IMR-90 (cell line): ENCODE data around the gene RASL11B. TPM values are rescaled to one million over a fixed set of nuclear protein-coding genes. Genes with fewer than 3 reads are reported as not detected.

Experiments used
- ATAC-seq: fragments of 200-7000 bp; cut with Tn5 transposase; 2 replicates; pipeline ENCODE4 v1.9.1; 2020; ENCODE audit warnings: low read depth, mild to moderate bottlenecking, moderate library complexity
- BruUV-seq: library from RNA; stranded (reverse); fragments of 400-500 nt; replicated peaks from 2 replicates; lab custom pipeline; 2021; lab: Mats Ljungman, UMichigan
- CTCF ChIA-PET: fragments of 300-600 bp; formaldehyde crosslinking; extraction: SDS; loops from one replicate; lab custom pipeline; 2021; ENCODE audit warnings: antibody characterized with exemption; lab: Yijun Ruan, JAX
- POLR2A ChIA-PET: fragments of 300-600 bp; sonication (Branson Sonifier 250); formaldehyde crosslinking; loops from one replicate; lab custom pipeline; 2022; ENCODE audit warnings: antibody characterized with exemption; ENCODE audit not compliant: unreplicated experiment; lab: Charles Lee
- DNase-seq: peaks from one replicate; pipeline ENCODE4 v3.0.0; 2013
- H2AFZ ChIP-seq: replicated peaks from 2 replicates; pipeline ENCODE3; 2013; ENCODE audit warnings: low read length, mild to moderate bottlenecking; ENCODE audit not compliant: poor library complexity
- H2AK5ac ChIP-seq: 2 replicates; pipeline ENCODE4 v1.6.1; 2013; ENCODE audit warnings: low read depth, low read length, inconsistent platforms
- H2AK9ac ChIP-seq: replicated peaks from 2 replicates; pipeline ENCODE3; 2013; ENCODE audit warnings: mild to moderate bottlenecking, low read depth, low read length, moderate library complexity; ENCODE audit not compliant: poor library complexity
- H2BK120ac ChIP-seq: 2 replicates; pipeline ENCODE4 v1.6.1; 2013; ENCODE audit warnings: low read depth, low read length, inconsistent platforms
- H2BK15ac ChIP-seq: 3 replicates; pipeline ENCODE4 v1.6.1; 2013; ENCODE audit warnings: low read depth, low read length, inconsistent platforms
- H2BK20ac ChIP-seq: 2 replicates; pipeline ENCODE4 v1.6.1; 2013; ENCODE audit warnings: low read depth, mild to moderate bottlenecking, inconsistent platforms, low read length, moderate library complexity
- H2BK5ac ChIP-seq: 2 replicates; pipeline ENCODE4 v1.6.1; 2013; ENCODE audit warnings: mild to moderate bottlenecking, low read depth, low read length, inconsistent platforms; ENCODE audit not compliant: poor library complexity, severe bottlenecking
- H3K14ac ChIP-seq: replicated peaks from 2 replicates; pipeline ENCODE4 v1.6.1; 2013; ENCODE audit warnings: low read depth, low read length, inconsistent platforms
- H3K18ac ChIP-seq: 2 replicates; pipeline ENCODE4 v1.6.1; 2013; ENCODE audit warnings: low read depth, low read length, control low read depth
- H3K23ac ChIP-seq: 2 replicates; pipeline ENCODE4 v1.6.1; 2013; ENCODE audit warnings: low read depth, low read length, inconsistent platforms
- H3K27ac ChIP-seq: 2 replicates; pipeline ENCODE4 v1.5.1; 2013; ENCODE audit warnings: mild to moderate bottlenecking, control low read depth, low read length; ENCODE audit not compliant: insufficient read depth
- H3K27me3 ChIP-seq: 2 replicates; pipeline ENCODE4 v1.6.1; 2013; ENCODE audit warnings: low read length; ENCODE audit not compliant: control insufficient read depth, insufficient read depth
- H3K36me3 ChIP-seq: 2 replicates; pipeline ENCODE4 v1.6.1; 2013; ENCODE audit warnings: low read length, mixed read lengths; ENCODE audit not compliant: control insufficient read depth, insufficient read depth
- H3K4ac ChIP-seq: 2 replicates; pipeline ENCODE4 v1.6.1; 2013; ENCODE audit warnings: low read depth, low read length, inconsistent platforms
- H3K4me1 ChIP-seq: 2 replicates; pipeline ENCODE4 v1.6.1; 2013; ENCODE audit warnings: low read length, mixed read lengths; ENCODE audit not compliant: control insufficient read depth, insufficient read depth
- H3K4me2 ChIP-seq: 2 replicates; pipeline ENCODE4 v1.6.1; 2013; ENCODE audit warnings: low read depth, mild to moderate bottlenecking, control low read depth, low read length, moderate library complexity
- H3K4me3 ChIP-seq: 2 replicates; pipeline ENCODE4 v1.5.1; 2013; ENCODE audit warnings: low read depth, mild to moderate bottlenecking, control low read depth, low read length, moderate library complexity; ENCODE audit not compliant: insufficient read depth
- H3K56ac ChIP-seq: 2 replicates; pipeline ENCODE4 v1.6.1; 2013; ENCODE audit warnings: low read length, inconsistent platforms; ENCODE audit not compliant: insufficient read depth; ENCODE audit errors: extremely low read depth
- H3K79me1 ChIP-seq, 2 experiments: 2 replicates each; pipeline ENCODE4 v1.6.1; 2013; ENCODE audit warnings: low read length in 2 of 2, inconsistent platforms in 1 of 2, low read depth in 1 of 2
- H3K9ac ChIP-seq: 2 replicates; pipeline ENCODE4 v1.6.1; 2013; ENCODE audit warnings: low read depth, low read length, control low read depth
- H3K9me1 ChIP-seq: 2 replicates; pipeline ENCODE4 v1.6.1; 2013; ENCODE audit warnings: low read length, inconsistent platforms; ENCODE audit not compliant: insufficient read depth
- H3K9me3 ChIP-seq: 2 replicates; pipeline ENCODE4 v1.6.1; 2013; ENCODE audit warnings: low read length; ENCODE audit not compliant: control insufficient read depth, insufficient read depth
- H4K20me1 ChIP-seq: 2 replicates; pipeline ENCODE4 v1.6.1; 2013; ENCODE audit warnings: low read length, inconsistent platforms; ENCODE audit not compliant: insufficient read depth
- H4K5ac ChIP-seq: 2 replicates; pipeline ENCODE4 v1.6.1; 2013; ENCODE audit warnings: mild to moderate bottlenecking, low read depth, low read length, control low read depth
- H4K8ac ChIP-seq, 2 experiments: 2 replicates each; pipeline ENCODE4 v1.6.1; 2013; ENCODE audit warnings: low read depth in 2 of 2, low read length in 2 of 2, control low read depth in 1 of 2, inconsistent platforms in 1 of 2
- H4K91ac ChIP-seq: 2 replicates; pipeline ENCODE4 v1.6.1; 2013; ENCODE audit warnings: low read depth, low read length, inconsistent platforms; ENCODE audit not compliant: insufficient read depth
- BHLHE40 ChIP-seq: fragments of 150-350 bp; IDR thresholded peaks from 2 replicates; pipeline ENCODE4 v1.6.1; 2016; ENCODE audit warnings: mild to moderate bottlenecking, low read depth, low read length
- CHD1 ChIP-seq: IDR thresholded peaks from 2 replicates; pipeline ENCODE4 v1.6.1; 2012; ENCODE audit warnings: low read depth, low read length, improper control_type of control experiment
- FOS ChIP-seq: fragments of 150-350 bp; IDR thresholded peaks from 2 replicates; pipeline ENCODE4 v1.6.1; 2016; ENCODE audit warnings: low read depth, low read length
- WGBS, 2 experiments: methylation state at CpG; one replicate each; pipeline versions ENCODE4 v1.1.5 to v1.1.7; 2013; ENCODE audit warnings: missing lambda C conversion rate in 2 of 2; ENCODE audit not compliant: insufficient read length in 1 of 2; ENCODE audit errors: extremely low coverage in 2 of 2; 5-methylcytosine and 5-hydroxymethylcytosine counted together
- dilution Hi-C: fragments of 300-500 bp; cut with HindIII; formaldehyde crosslinking; loops from one replicate; pipeline ENCODE4 v1.14.3; 2018; ENCODE audit warnings: low sequenced_read_pairs; ENCODE audit not compliant: unreplicated experiment
- in situ Hi-C: fragments of 300-500 bp; cut with MboI; formaldehyde crosslinking; loops from 3 replicates; pipeline ENCODE4 v1.14.3; 2019; ENCODE audit warnings: low sequenced_read_pairs, inconsistent platforms, mixed read lengths
- intact Hi-C: fragments of 100-400 bp; cut with micrococcal nuclease; formaldehyde crosslinking; loops from 2 replicates; pipeline ENCODE4 v1.10.0; 2022
- polyA plus RNA-seq, 3 experiments: library from polyadenylated mRNA; depleted of rRNA; stranded (reverse); fragments of >200 nt; gene quantifications; 2 replicates each; pipeline ENCODE4 v1.2.3, GENCODE V29; 2012; ENCODE audit warnings: low replicate concordance in 1 of 3
- total RNA-seq: library from RNA; depleted of rRNA; stranded (reverse); fragments of >200 nt; gene quantifications from 2 replicates; pipeline ENCODE4 v1.2.3, GENCODE V29; 2012

RASL11B gene
- total and polyA plus RNA-seq, 2 of the 4 experiments (the other 2 are of a cell fraction) = 0.18 to 0.31 TPM

GRCh38 chr4:52842792-52843191 is 19.3 kb upstream of the RASL11B start:
- 100% methylated on average over 1 of the region's 3 CpGs; no CpG with 5 or more reads in 1 of the 2 experiments for WGBS, 2 experiments
- no peak overlapping the region; the same call in 1 of the 2 replicates for H2BK20ac ChIP-seq
- H2BK5ac ChIP-seq = no peak overlapping the region
- H2AK9ac ChIP-seq = no peak overlapping the region
- no TSS peak for BruUV-seq
- ATAC-seq = no peak
- in situ Hi-C loops (no loop called here), intact Hi-C loops (no loop called here), dilution Hi-C loops (no loop called here)
- TF ChIP-seq BHLHE40 = no peak
- no peak for TF ChIP-seq FOS
- TF ChIP-seq CHD1 = no peak
- H2BK15ac ChIP-seq = no peak overlapping the region
- H3K27ac ChIP-seq = no peak overlapping the region
- no peak overlapping the region for H3K23ac ChIP-seq
- H2AK5ac ChIP-seq = no peak overlapping the region
- no peaks in the 10 kb centered on the region for H3K9me3 ChIP-seq
- H3K79me1 ChIP-seq = no peaks in the 10 kb centered on the region
- H3K4ac ChIP-seq = peak overlapping the region; percentile 27
- no peaks in the 10 kb centered on the region for H3K36me3 ChIP-seq
- ChIA-PET CTCF (interaction anchor here (1.0 kb wide), 1 partner anchor 20 kb away, joined by 3 read pairs; no protein-coding TSS in a partner anchor), POLR2A (no interaction called here)
- no peak overlapping the region for H3K56ac ChIP-seq
- H3K4me2 ChIP-seq = no peak overlapping the region; the same call in 1 of the 2 replicates
- H3K14ac ChIP-seq = no peak overlapping the region
- H4K8ac ChIP-seq = no peak overlapping the region
- no peak overlapping the region for H2AFZ ChIP-seq
- H4K20me1 ChIP-seq = no peaks in the 10 kb centered on the region
- no peak overlapping the region for H3K4me3 ChIP-seq
- H4K5ac ChIP-seq = peak overlapping the region; percentile 64; the same call in 1 of the 2 replicates
- H3K4me1 ChIP-seq = peaks cover 19% of the 10 kb centered on the region
- no peak overlapping the region for H3K9ac ChIP-seq
- H3K27me3 ChIP-seq = no peaks in the 10 kb centered on the region
- 0 out of 2 replicates have a peak overlapping the region, but pooled peaks have one; percentile 5 for H4K91ac ChIP-seq
- no peak overlapping the region for H2BK120ac ChIP-seq
- H3K9me1 ChIP-seq = peaks cover 10% of the 10 kb centered on the region
- DNase-seq = no peak
- peak overlapping the region; percentile 50; the same call in 1 of the 2 replicates for H3K18ac ChIP-seq
